Smooth muscle cell (in vitro differentiated cells): ENCODE measurements around the gene EAPP. TPM values are rescaled to one million over a fixed set of nuclear protein-coding genes. Genes with fewer than 3 reads are reported as not detected.

ENCODE experiments used
- DNase-seq: peaks from one replicate; lab custom pipeline; 2025; ENCODE audit not compliant: unreplicated experiment; lab: John Stamatoyannopoulos, UW
- H2AFZ ChIP-seq: fragments of 200-600 bp; sonication (generic); 2 replicates; pipeline ENCODE4 v1.6.0; 2016; ENCODE audit warnings: antibody characterized with exemption, low read depth, mild to moderate bottlenecking
- H3F3A ChIP-seq: fragments of 200-600 bp; sonication (generic); 2 replicates; pipeline ENCODE4 v1.6.0; 2017; ENCODE audit warnings: antibody characterized with exemption, low read depth
- H3K27ac ChIP-seq: fragments of 200-600 bp; sonication (generic); 2 replicates; pipeline ENCODE4 v1.5.1; 2016; ENCODE audit warnings: low read depth, mild to moderate bottlenecking
- H3K27me3 ChIP-seq: fragments of 200-600 bp; sonication (generic); 2 replicates; pipeline ENCODE4 v1.6.1; 2016; ENCODE audit warnings: low read depth, mild to moderate bottlenecking
- H3K36me3 ChIP-seq: fragments of 200-600 bp; sonication (generic); 2 replicates; pipeline ENCODE4 v1.5.1; 2016; ENCODE audit warnings: low read depth
- H3K4me1 ChIP-seq: fragments of 200-600 bp; sonication (generic); 2 replicates; pipeline ENCODE4 v1.5.1; 2016; ENCODE audit warnings: low read depth
- H3K4me2 ChIP-seq: fragments of 200-600 bp; sonication (generic); 2 replicates; pipeline ENCODE4 v1.6.0; 2016; ENCODE audit warnings: mild to moderate bottlenecking
- H3K4me3 ChIP-seq: fragments of 200-600 bp; sonication (generic); 2 replicates; pipeline ENCODE4 v1.5.1; 2016; ENCODE audit warnings: mild to moderate bottlenecking
- H3K79me2 ChIP-seq: fragments of 200-600 bp; sonication (generic); 2 replicates; pipeline ENCODE4 v1.6.0; 2016; ENCODE audit warnings: low read depth, mild to moderate bottlenecking
- H3K9ac ChIP-seq: fragments of 200-600 bp; sonication (generic); 2 replicates; pipeline ENCODE4 v1.6.0; 2016; ENCODE audit warnings: low read depth
- H3K9me3 ChIP-seq: fragments of 200-600 bp; sonication (generic); replicated peaks from 2 replicates; pipeline ENCODE4 v1.5.1; 2016; ENCODE audit warnings: low read depth
- H4K20me1 ChIP-seq: fragments of 200-600 bp; sonication (generic); 2 replicates; pipeline ENCODE4 v1.6.0; 2016; ENCODE audit warnings: low read depth
- CTCF ChIP-seq: fragments of 200-600 bp; sonication (generic); IDR thresholded peaks from 2 replicates; pipeline ENCODE4 v1.5.1; 2017; ENCODE audit warnings: borderline replicate concordance, mild to moderate bottlenecking, antibody characterized with exemption; ENCODE audit not compliant: insufficient read depth, poor library complexity, severe bottlenecking
- WGBS: methylation state at CpG from one replicate; pipeline ENCODE4 v1.1.7; 2016; ENCODE audit warnings: low lambda C conversion rate; 5-methylcytosine and 5-hydroxymethylcytosine counted together
- polyA plus RNA-seq: library from polyadenylated mRNA; unstranded; fragments of >200 nt; fragmentation: Nextera tagmentation; extraction: Ambion mirVana; gene quantifications from 2 replicates; pipeline ENCODE4 v1.2.1, GENCODE V29; 2016
- total RNA-seq: library from RNA; depleted of rRNA; stranded (reverse); fragments of >200 nt; gene quantifications from 2 replicates; pipeline ENCODE4 v1.2.3, GENCODE V29; 2014

Gene EAPP
- total and polyA plus RNA-seq, 2 experiments from 2014 or later: 43.1 to 50.3 TPM

DNA sequence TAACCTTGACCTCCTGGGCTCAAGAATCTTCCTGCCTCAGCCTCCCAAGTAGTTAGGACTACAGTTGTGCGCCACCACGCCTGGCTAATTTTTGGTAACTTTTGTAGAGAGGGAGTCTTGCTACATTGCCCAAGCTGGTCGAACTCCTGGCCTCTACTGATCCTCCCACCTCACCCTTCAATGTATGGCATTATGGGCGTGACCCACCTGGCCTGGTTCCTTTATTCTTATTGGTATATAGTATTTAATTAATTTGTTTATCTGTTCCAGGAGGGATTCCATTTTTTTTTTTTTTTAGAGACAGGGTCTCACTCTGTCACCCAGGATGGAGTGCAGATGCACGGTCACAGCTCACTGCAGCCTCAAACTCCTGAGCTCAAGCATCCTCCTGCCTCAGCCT, 40.9 kb upstream of the EAPP start:
- no peaks in the 10 kb centered on the region for H3K4me1 ChIP-seq
- H3K9me3 ChIP-seq: no peaks in the 10 kb centered on the region
- H3K27ac ChIP-seq: no peak overlapping the region
- no peak overlapping the region for H2AFZ ChIP-seq
- H4K20me1 ChIP-seq: peaks cover 3% of the 10 kb centered on the region
- peaks cover 8% of the 10 kb centered on the region for H3K36me3 ChIP-seq
- no peak overlapping the region for H3K4me3 ChIP-seq
- no peaks in the 10 kb centered on the region for H3K79me2 ChIP-seq
- H3F3A ChIP-seq: no peaks in the 10 kb centered on the region
- H3K9ac ChIP-seq: no peak overlapping the region
- WGBS: over 99% methylated on average over 5 of the region's 5 CpGs
- H3K27me3 ChIP-seq: no peaks in the 10 kb centered on the region
- TF ChIP-seq CTCF: no peak
- DNase-seq: no peak
- no peak overlapping the region for H3K4me2 ChIP-seq

GRCh38 chr14:34571771-34572170, 32.3 kb upstream of the EAPP start:
- no peak for DNase-seq
- no peak overlapping the region for H3K4me2 ChIP-seq
- no peak overlapping the region for H3K27ac ChIP-seq
- no peak overlapping the region for H3K9ac ChIP-seq
- H2AFZ ChIP-seq: no peak overlapping the region
- H3K27me3 ChIP-seq: no peaks in the 10 kb centered on the region
- no peak overlapping the region for H3K4me3 ChIP-seq
- no peak for TF ChIP-seq CTCF
- no peaks in the 10 kb centered on the region for H3K79me2 ChIP-seq
- H3F3A ChIP-seq: no peaks in the 10 kb centered on the region
- H3K4me1 ChIP-seq: no peaks in the 10 kb centered on the region
- H3K36me3 ChIP-seq: peaks cover 10% of the 10 kb centered on the region
- WGBS: 99% methylated on average over 3 of the region's 3 CpGs
- no peaks in the 10 kb centered on the region for H4K20me1 ChIP-seq
- H3K9me3 ChIP-seq: no peaks in the 10 kb centered on the region

- Histone ChIP-seq H3K27ac (no peak overlapping the region), H3K9ac (no peak overlapping the region), H3K4me3 (no peak overlapping the region), H3K4me1 (no peaks in the 10 kb centered on the region), H2AFZ (no peak overlapping the region), H3K79me2 (no peaks in the 10 kb centered on the region), H3F3A (no peaks in the 10 kb centered on the region), H3K4me2 (no peak overlapping the region), H4K20me1 (no peaks in the 10 kb centered on the region), H3K36me3 (peaks cover 19% of the 10 kb centered on the region), H3K9me3 (no peaks in the 10 kb centered on the region), H3K27me3 (no peaks in the 10 kb centered on the region)
- 97% methylated on average over 4 of the region's 4 CpGs for WGBS
- no peak for TF ChIP-seq CTCF
- no peak for DNase-seq
Measured at GRCh38 chr14:34569750-34570149, 30.2 kb upstream of the EAPP start.

DNA sequence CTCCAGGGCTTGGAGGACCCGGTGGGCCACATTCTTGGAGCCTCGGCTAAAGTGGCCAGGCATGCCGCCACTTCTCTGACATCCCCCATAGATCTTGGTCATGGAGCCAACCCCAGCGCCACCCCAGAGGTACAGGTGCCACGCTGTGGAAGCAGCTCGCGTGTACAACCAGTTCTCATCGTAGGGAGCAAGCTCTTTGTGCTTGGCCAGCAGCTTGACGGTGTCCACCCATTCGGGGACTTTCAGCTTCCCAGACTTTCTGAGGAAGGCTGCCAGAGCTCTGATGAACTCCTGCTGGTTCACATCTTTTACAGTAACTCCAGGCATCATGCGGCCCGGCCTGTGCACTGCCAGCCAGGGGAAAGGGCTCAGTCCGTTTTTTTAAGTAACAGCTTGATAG, 29.3 kb upstream of the EAPP start:
- Histone ChIP-seq H2AFZ (no peak overlapping the region), H3K9me3 (no peaks in the 10 kb centered on the region), H3K9ac (no peak overlapping the region), H3K79me2 (no peaks in the 10 kb centered on the region), H3K27ac (no peak overlapping the region), H4K20me1 (no peaks in the 10 kb centered on the region), H3K27me3 (no peaks in the 10 kb centered on the region), H3K4me1 (no peaks in the 10 kb centered on the region), H3F3A (no peaks in the 10 kb centered on the region), H3K4me2 (no peak overlapping the region), H3K4me3 (no peak overlapping the region), H3K36me3 (peaks cover 19% of the 10 kb centered on the region)
- no peak for TF ChIP-seq CTCF
- WGBS: over 99% methylated on average over 13 of the region's 13 CpGs
- no peak for DNase-seq
